ENCODE results near the gene C9orf43.
A peak's percentile ranks its signal among the peaks of the same experiment; 100 is the strongest.

The C9orf43 gene

DNA sequence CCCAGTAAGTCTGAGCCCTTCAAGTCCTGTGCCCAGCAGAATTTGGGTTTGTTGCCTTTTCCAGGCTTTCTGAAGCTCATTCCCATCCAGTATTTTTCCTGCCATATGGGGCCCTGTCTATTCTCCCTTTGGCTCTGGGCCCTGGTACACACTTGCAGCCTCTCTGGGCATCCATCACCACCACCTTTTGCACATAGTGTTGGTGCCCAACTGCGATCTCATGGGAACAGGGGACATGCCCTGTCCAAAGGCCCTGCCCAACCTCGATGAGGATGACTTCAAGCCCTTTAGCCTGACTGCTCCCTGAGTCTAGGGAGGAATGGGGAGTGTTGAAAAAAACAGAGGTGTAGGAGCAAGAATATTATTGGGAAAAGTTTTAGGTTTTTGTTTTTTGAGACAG, 64.5 kb downstream of the C9orf43 start:
- Histone ChIP-seq H3K36me3 (no peaks in the 10 kb centered on the region), H3K4me1 (peaks cover 0 to 72% (median 7%) of the 10 kb centered on the region in 4 donors), H3K27ac (peak overlapping the region in 1 of 2 donors; percentile 9), H3K9me3 (no peaks in the 10 kb centered on the region), H3K27me3 (no peaks in the 10 kb centered on the region), H3K4me3 (no peak overlapping the region)
- TF ChIP-seq, protein P1, sequence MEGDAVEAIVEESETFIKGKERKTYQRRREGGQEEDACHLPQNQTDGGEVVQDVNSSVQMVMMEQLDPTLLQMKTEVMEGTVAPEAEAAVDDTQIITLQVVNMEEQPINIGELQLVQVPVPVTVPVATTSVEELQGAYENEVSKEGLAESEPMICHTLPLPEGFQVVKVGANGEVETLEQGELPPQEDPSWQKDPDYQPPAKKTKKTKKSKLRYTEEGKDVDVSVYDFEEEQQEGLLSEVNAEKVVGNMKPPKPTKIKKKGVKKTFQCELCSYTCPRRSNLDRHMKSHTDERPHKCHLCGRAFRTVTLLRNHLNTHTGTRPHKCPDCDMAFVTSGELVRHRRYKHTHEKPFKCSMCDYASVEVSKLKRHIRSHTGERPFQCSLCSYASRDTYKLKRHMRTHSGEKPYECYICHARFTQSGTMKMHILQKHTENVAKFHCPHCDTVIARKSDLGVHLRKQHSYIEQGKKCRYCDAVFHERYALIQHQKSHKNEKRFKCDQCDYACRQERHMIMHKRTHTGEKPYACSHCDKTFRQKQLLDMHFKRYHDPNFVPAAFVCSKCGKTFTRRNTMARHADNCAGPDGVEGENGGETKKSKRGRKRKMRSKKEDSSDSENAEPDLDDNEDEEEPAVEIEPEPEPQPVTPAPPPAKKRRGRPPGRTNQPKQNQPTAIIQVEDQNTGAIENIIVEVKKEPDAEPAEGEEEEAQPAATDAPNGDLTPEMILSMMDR (IDR thresholded peaks at IDR 0.05), result no peak
- no peak for DNase-seq
- intact Hi-C loops (cut with DNase I; ENCODE audit: low total_unique reads), result no loop called here

DNA sequence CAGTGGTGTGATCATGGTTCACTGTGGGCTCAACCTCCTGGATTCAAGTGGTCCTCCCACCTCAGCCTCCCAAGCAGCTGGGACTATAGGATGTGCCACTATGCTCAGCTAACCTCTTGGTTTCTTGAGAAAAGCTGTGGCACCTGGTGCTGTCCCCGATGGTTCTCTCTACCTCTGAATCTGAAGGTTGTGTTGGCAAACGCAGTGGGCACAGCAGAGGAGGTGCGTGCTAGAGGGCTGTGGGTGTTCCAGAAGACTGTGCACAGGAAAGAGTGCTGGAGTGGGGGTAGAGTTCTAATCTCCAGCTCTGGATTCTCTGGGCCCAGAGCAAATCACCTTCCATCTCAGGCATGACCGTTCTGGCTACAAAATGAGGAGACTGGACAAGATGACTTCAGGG, 65.4 kb downstream of the C9orf43 start:
- Histone ChIP-seq H3K4me3 (no peak overlapping the region), H3K27me3 (no peaks in the 10 kb centered on the region), H3K9me3 (no peaks in the 10 kb centered on the region), H3K36me3 (no peaks in the 10 kb centered on the region), H3K27ac (no peak overlapping the region), H3K4me1 (peaks cover 0 to 74% (median 8%) of the 10 kb centered on the region in 4 donors)
- TF ChIP-seq, protein P1 (IDR thresholded peaks at IDR 0.05), result no peak
- intact Hi-C loops (cut with DNase I; ENCODE audit: low total_unique reads), result no loop called here
- DNase-seq, result no peak

DNA sequence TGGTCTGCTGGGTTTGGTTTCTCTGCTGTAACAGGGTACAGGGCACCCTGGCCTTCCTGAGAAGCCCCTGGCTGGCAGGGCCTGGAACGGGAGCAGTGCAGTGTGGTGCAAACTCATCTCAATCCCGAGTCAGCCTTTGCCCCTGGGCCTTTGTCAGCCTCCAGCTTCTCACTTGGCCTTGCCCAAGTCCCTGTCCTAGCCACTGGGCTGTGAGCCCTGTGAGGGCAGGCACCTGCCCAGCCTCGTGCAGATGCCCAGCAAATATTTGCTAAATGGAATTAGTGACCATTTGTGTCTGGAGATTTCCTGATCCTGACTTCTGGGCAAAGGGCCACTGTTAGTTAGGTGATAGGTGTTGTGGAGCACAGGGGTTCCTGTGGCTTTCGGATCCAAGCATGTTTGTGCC, 66.0 kb downstream of the C9orf43 start:
- DNase-seq, result no peak

DNA sequence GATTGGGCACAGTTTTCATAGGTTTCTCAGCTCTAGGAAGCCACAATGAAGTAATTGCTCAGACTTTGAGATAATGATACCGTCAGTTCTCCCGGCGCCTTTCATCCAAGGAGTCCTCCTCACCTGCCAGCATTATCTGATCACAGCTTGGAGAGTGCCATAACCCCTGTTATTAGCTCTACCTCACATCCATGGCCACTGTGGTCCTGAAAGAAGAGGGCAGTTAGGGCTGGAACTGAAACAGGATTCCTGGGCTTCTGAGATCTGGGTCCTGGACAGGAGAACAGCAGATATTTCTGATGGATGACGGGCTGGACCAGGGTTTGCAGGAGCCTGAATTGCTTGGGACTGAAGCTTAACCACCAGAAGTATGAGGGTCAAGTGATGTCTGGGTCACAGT, 66.5 kb downstream of the C9orf43 start:
- Histone ChIP-seq H3K36me3 (no peaks in the 10 kb centered on the region), H3K9me3 (no peaks in the 10 kb centered on the region), H3K4me1 (peaks cover 0 to 74% (median 8%) of the 10 kb centered on the region in 4 donors), H3K27me3 (no peaks in the 10 kb centered on the region), H3K4me3 (no peak overlapping the region), H3K27ac (no peak overlapping the region)
- no peak for DNase-seq
- TF ChIP-seq, protein P1 (IDR thresholded peaks at IDR 0.05), result no peak
- intact Hi-C loops (cut with DNase I; ENCODE audit: low total_unique reads), result no loop called here

More for the DNA sequence above, 66.0 kb downstream of the C9orf43 start:
- H3K27me3 ChIP-seq, result no peaks in the 10 kb centered on the region
- no peaks in the 10 kb centered on the region for H3K9me3 ChIP-seq
- peaks cover 0 to 74% (median 10%) of the 10 kb centered on the region in 4 donors for H3K4me1 ChIP-seq
- H3K4me3 ChIP-seq, result no peak overlapping the region
- no peaks in the 10 kb centered on the region for H3K36me3 ChIP-seq
- no peak overlapping the region for H3K27ac ChIP-seq
- intact Hi-C loops (cut with DNase I; ENCODE audit: low total_unique reads), result no loop called here
- TF ChIP-seq, protein P1 (IDR thresholded peaks at IDR 0.05), result no peak

DNA sequence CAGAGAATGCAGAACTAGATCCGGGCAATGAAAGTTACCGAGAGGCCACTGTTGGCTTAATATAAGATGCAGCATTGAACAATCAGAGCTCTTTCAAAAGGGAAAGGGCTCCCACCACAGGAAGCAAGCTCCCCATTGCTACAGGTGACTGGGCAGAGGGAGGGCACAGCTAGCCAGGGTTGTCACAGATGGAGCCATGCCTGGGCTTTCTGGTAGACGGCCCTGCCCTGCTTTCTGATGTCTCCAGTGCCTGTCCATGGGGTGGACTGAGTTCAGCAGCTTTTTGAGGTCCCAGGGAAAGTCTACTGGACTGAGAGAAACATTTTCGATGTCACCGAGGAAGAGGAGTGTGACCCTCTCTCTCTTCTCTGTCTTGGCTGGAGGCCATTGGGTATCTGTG, 67.1 kb downstream of the C9orf43 start:
- Histone ChIP-seq H3K27ac (no peak overlapping the region), H3K4me3 (no peak overlapping the region), H3K36me3 (no peaks in the 10 kb centered on the region), H3K27me3 (no peaks in the 10 kb centered on the region), H3K4me1 (peaks cover 0 to 76% (median 8%) of the 10 kb centered on the region in 4 donors), H3K9me3 (no peaks in the 10 kb centered on the region)
- intact Hi-C loops (cut with DNase I; ENCODE audit: low total_unique reads), result no loop called here
- TF ChIP-seq, protein P1 (IDR thresholded peaks at IDR 0.05), result no peak
- DNase-seq, result no peak

DNA sequence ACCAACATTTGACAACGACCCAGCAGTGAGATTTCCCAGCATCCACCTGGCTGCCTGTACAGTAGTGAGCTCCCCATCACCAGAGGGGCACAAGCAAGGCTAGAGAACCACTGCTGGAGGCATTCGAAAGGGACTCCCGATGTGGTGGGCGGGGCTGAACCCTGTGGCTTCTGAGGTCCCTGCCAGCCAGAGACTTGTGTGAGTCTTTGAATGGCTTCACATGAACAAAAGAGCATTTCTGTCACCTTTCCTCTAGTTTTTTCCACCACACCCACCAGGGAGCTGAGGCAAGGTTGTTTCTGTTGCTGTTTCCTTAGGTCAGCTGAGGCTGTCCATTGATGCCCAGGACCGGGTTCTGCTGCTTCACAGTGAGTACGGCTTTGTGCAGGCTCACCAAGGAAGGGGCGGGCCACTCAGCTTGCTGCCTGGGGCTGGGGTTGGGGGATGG, 68.7 kb downstream of the C9orf43 start:
- H3K27me3 ChIP-seq, result no peaks in the 10 kb centered on the region
- H3K9me3 ChIP-seq, result no peaks in the 10 kb centered on the region
- no peak overlapping the region for H3K27ac ChIP-seq
- peaks cover 0 to 81% (median 22%) of the 10 kb centered on the region in 4 donors for H3K4me1 ChIP-seq
- DNase-seq, result no peak
- H3K4me3 ChIP-seq, result no peak overlapping the region
- intact Hi-C loops (cut with DNase I; ENCODE audit: low total_unique reads), result no loop called here
- TF ChIP-seq, protein P1 (IDR thresholded peaks at IDR 0.05), result no peak
- H3K36me3 ChIP-seq, result no peaks in the 10 kb centered on the region

Data from tibial artery (tissue), 4 donors.